Measurements from ENCODE around the gene ME3. TPM values are rescaled to one million over a fixed set of nuclear protein-coding genes. Genes with fewer than 3 reads are reported as not detected.
A peak's percentile ranks its signal among the peaks of the same experiment; 100 is the strongest.

Gene ME3
- total RNA-seq, 3 donors from 2014 or later: 29.3 to 51.2 (median 31.8) TPM

DNA sequence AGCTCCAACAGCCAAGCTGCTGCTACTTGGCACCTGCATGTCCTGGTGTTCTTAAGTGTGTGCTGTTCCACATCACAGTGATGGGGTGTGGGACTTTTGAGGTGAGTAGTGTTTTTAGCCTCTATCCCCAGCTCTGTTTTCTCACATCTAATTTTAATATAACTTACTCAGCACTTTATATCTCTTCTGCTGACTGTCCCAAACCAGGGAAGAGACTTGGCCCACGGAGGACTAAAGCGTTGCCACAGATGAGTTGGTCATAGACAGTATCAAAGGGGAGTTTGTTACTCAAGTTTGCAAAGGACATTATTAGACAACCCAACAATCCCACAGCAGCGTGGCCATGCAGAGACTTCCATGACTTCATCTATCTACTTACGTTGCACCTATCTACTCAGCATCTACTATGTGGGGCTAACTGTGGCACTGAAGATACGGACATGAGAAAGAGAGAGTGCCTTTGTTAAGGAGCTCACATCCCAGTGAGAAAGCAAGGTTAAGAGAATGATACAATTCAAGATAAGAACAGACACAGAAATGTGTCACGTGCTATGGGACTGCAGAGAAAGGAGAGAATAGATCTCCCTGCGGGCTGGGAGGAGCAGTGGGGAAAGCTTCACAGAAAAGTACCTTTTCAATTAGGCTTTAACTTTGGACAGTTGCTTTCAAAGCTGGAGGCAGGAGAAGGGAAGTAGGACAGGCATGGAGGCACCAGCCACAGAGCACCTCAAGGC, 82.4 kb downstream of the ME3 start:
- H3K4me1 ChIP-seq (ENCODE audit: low read depth): peaks cover 6% of the 10 kb centered on the region
- H3K9me3 ChIP-seq: no peaks in the 10 kb centered on the region
- no peak for ATAC-seq
- H3K36me3 ChIP-seq (ENCODE audit: low read depth): no peaks in the 10 kb centered on the region
- intact Hi-C loops (cut with DNase I, micrococcal nuclease): no loop called here
- no peak overlapping the region for H3K4me3 ChIP-seq
- TF ChIP-seq, protein P1, sequence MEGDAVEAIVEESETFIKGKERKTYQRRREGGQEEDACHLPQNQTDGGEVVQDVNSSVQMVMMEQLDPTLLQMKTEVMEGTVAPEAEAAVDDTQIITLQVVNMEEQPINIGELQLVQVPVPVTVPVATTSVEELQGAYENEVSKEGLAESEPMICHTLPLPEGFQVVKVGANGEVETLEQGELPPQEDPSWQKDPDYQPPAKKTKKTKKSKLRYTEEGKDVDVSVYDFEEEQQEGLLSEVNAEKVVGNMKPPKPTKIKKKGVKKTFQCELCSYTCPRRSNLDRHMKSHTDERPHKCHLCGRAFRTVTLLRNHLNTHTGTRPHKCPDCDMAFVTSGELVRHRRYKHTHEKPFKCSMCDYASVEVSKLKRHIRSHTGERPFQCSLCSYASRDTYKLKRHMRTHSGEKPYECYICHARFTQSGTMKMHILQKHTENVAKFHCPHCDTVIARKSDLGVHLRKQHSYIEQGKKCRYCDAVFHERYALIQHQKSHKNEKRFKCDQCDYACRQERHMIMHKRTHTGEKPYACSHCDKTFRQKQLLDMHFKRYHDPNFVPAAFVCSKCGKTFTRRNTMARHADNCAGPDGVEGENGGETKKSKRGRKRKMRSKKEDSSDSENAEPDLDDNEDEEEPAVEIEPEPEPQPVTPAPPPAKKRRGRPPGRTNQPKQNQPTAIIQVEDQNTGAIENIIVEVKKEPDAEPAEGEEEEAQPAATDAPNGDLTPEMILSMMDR (IDR thresholded peaks at IDR 0.05): no peak
- DNase-seq: no peak

DNA sequence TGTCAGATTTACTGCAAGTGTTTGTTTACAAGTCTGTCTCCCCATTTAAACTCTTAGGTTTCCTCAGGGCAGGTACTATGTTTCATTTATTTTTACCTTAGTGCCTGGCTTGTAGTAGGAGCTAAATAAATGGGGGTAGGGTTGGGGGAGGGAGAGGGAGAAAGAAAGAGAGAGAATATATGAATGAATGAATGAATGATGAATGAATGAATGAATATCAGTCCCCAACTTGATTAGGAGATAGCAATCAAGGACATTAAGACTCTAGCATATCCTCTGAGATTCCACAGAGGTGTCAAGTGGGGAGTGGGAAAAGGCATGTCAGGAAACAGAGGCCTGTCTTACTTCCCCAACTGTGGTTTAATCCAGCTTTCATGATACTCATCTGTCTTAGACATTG, 83.2 kb downstream of the ME3 start:
- intact Hi-C loops (cut with DNase I, micrococcal nuclease): no loop called here
- ATAC-seq (no peak), DNase-seq (no peak)
- Histone ChIP-seq H3K4me1 (ENCODE audit: low read depth) (peaks cover 6% of the 10 kb centered on the region), H3K9me3 (no peaks in the 10 kb centered on the region), H3K36me3 (ENCODE audit: low read depth) (no peaks in the 10 kb centered on the region), H3K4me3 (no peak overlapping the region)
- TF ChIP-seq, protein P1 (IDR thresholded peaks at IDR 0.05): no peak

DNA sequence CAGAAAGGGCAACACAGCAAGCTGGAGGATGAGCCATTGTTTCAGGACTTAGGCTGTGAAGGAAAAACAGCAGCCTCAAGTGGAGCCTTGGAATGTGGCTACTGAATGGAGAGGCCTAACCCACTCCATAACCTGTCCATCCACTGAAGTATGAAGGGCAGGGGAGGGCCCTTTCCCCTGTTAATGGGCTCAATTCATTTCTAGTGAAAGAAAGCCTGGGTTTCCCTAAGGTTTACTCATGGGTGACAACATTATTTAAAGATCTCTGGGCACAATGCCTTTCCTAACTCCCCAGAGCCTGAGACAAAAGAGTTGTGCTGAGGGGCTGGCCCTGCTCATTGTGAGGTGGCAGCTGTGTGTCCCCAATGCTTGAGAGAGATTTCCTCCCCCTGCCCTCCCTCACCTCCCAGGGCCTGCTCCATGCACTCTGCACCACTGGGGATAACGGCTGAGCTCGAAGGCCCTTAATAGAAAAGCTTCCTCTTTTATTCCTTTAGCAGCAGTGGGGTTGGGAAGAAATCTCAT, 83.8 kb downstream of the ME3 start:
- no peaks in the 10 kb centered on the region for H3K36me3 ChIP-seq (ENCODE audit: low read depth)
- no peak overlapping the region for H3K4me3 ChIP-seq
- intact Hi-C loops (cut with DNase I, micrococcal nuclease): no loop called here
- no peaks in the 10 kb centered on the region for H3K9me3 ChIP-seq
- TF ChIP-seq, protein P1 (IDR thresholded peaks at IDR 0.05): no peak
- no peak for ATAC-seq
- peaks cover 4% of the 10 kb centered on the region for H3K4me1 ChIP-seq (ENCODE audit: low read depth)
- no peak for DNase-seq

DNA sequence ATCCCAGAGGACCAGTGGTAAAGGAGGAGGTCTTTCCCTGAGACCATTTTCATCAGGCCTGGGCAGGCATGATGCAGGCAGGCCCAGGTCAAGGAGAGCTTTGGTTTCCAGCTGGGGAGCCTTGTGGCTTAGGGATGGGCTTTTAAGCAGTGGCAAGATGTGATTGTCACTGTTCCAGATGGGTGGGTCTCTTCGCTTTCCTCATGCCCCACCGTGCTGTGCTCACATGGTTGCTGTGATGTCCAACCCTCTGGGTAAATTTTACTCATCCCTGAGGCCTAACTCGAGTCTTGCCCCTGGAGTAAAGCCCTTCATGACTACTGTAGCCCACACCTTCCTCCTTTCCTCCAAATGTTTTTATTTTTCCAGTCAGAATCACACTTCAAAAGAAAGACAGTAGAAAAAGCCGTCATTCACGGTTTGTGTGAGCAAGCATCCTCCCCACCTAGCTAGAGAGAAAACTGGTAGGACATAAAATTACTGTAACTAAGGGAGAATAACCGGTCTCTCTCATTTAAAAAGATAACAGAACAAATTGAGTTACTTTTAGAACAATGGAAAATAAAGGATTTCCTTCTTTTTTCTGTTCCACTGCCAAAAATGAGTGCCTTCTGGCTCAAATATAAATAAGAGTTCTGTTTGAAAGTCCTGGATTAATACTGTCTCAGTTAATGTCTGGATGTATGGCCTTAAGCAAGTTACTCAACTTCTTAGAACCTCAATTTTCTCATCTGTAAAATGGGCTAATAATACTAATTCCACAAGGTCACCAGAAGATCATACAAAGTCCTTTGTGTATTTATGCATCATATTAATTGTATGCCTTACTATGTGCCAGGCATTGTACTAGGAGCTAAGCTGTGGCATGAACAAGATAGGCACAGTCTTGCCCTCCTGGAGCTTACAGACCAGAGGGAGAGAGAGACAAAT, 84.9 kb downstream of the ME3 start:
- no peak for DNase-seq
- intact Hi-C loops (cut with DNase I, micrococcal nuclease): no loop called here
- ATAC-seq: no peak
- peaks cover 5% of the 10 kb centered on the region for H3K4me1 ChIP-seq (ENCODE audit: low read depth)
- H3K36me3 ChIP-seq (ENCODE audit: low read depth): no peaks in the 10 kb centered on the region
- no peak overlapping the region for H3K4me3 ChIP-seq
- TF ChIP-seq, protein P1 (IDR thresholded peaks at IDR 0.05): no peak
- H3K9me3 ChIP-seq: no peaks in the 10 kb centered on the region

DNA sequence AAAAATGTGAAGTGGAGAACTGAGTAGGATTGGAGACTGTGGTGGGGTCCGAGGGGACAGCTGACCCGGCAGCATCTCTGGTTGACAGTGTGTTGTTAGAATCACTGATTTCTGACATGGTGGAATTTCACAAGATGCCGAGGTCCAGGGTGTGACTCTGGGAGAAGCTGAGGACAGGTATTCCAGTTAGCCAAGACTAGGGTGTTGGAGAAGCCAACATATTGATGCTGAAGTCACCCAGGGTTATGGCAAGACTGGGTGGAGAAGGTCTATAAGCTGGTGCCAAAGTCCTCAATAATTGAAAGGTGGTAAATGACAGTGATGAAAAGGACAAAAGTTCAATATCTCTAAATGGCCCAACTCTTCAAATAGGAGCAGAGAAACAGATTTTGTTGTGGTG, 86.1 kb downstream of the ME3 start:
- DNase-seq: no peak
- Histone ChIP-seq H3K36me3 (ENCODE audit: low read depth) (no peaks in the 10 kb centered on the region), H3K4me3 (no peak overlapping the region), H3K4me1 (ENCODE audit: low read depth) (peaks cover 9% of the 10 kb centered on the region), H3K9me3 (no peaks in the 10 kb centered on the region)
- ATAC-seq: peak; percentile 67
- intact Hi-C loops (cut with DNase I, micrococcal nuclease): no loop called here
- TF ChIP-seq, protein P1 (IDR thresholded peaks at IDR 0.05): no peak

All from mucosa of descending colon (tissue), 3 donors.